NB4 (cell line): ENCODE data around the gene DNAJA3.

ENCODE experiments used
- MYC ChIP-seq: IDR thresholded peaks from 2 replicates; pipeline ENCODE4 v1.6.1; 2011; ENCODE audit warnings: low read depth, low read length
- POLR2A ChIP-seq: IDR thresholded peaks from 2 replicates; pipeline ENCODE4 v1.6.1; 2011; ENCODE audit warnings: mild to moderate bottlenecking; ENCODE audit not compliant: insufficient read length; ENCODE audit errors: extremely low read depth
- TF ChIP-seq, protein P1 (sequence below): IDR thresholded peaks from one replicate; pipeline ENCODE4 v1.5.1; 2012; ENCODE audit warnings: low read depth, low read length
- TF ChIP-seq, protein P2 (sequence below): IDR thresholded peaks from 2 replicates; pipeline ENCODE4 v1.6.1; 2011; ENCODE audit warnings: low read depth, low read length

DNA sequence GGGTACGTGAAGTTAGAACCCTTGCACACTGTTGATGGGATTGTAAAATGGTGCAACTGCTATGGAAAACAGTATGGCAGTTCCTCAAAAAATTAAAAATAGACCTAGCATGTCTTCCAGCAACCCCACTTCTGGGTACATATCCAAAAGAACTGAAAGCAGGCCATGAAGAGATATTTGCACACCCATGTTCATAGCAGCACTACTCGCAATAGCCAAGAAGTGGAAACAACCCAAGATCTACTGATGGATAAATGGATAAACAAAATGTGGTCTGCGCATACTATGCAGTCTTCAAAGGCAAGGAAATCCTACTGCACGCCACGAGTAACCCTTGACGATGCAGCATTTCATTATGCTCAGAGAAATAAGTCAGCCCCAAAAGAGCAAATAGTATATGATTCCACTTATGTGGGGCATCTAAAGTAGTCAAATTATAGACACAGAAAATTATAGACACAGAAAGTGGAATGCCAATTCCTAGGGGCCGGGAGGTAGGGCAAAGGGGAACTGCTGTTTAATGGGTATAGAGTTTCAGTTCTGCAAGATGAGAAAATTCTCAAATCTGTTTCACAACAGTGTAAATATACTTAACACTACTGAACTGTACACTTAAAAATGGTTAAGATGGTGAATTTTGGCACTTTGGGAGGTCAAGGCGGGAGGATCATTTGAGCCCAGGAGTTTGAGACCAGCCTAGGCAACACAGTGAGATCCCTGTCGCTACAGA lies 26.5 kb upstream of the DNAJA3 start:
- TF ChIP-seq, protein P1, sequence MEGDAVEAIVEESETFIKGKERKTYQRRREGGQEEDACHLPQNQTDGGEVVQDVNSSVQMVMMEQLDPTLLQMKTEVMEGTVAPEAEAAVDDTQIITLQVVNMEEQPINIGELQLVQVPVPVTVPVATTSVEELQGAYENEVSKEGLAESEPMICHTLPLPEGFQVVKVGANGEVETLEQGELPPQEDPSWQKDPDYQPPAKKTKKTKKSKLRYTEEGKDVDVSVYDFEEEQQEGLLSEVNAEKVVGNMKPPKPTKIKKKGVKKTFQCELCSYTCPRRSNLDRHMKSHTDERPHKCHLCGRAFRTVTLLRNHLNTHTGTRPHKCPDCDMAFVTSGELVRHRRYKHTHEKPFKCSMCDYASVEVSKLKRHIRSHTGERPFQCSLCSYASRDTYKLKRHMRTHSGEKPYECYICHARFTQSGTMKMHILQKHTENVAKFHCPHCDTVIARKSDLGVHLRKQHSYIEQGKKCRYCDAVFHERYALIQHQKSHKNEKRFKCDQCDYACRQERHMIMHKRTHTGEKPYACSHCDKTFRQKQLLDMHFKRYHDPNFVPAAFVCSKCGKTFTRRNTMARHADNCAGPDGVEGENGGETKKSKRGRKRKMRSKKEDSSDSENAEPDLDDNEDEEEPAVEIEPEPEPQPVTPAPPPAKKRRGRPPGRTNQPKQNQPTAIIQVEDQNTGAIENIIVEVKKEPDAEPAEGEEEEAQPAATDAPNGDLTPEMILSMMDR: no peak
- TF ChIP-seq, protein P2, sequence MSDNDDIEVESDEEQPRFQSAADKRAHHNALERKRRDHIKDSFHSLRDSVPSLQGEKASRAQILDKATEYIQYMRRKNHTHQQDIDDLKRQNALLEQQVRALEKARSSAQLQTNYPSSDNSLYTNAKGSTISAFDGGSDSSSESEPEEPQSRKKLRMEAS: no peak
- no peak for TF ChIP-seq POLR2A
- TF ChIP-seq MYC: no peak
